HG02885 (cell line): Measurements from ENCODE around the gene RNF5.
"Not testable (repeated sequence)": the region's sequence is repeated elsewhere in the genome, so short reads cannot be mapped to it uniquely, and the experiment has no call there.

ENCODE experiments used
- ATAC-seq: cut with Tn5 transposase; IDR thresholded peaks from one replicate; pipeline ENCODE4 v1.9.1; 2021; ENCODE audit warnings: mild to moderate bottlenecking; ENCODE audit not compliant: unreplicated experiment, poor library complexity

The RNF5 gene

GRCh38 chr6:32187725-32188380 is 9.6 kb downstream of the RNF5 start:
- not testable (repeated sequence) for ATAC-seq

DNA sequence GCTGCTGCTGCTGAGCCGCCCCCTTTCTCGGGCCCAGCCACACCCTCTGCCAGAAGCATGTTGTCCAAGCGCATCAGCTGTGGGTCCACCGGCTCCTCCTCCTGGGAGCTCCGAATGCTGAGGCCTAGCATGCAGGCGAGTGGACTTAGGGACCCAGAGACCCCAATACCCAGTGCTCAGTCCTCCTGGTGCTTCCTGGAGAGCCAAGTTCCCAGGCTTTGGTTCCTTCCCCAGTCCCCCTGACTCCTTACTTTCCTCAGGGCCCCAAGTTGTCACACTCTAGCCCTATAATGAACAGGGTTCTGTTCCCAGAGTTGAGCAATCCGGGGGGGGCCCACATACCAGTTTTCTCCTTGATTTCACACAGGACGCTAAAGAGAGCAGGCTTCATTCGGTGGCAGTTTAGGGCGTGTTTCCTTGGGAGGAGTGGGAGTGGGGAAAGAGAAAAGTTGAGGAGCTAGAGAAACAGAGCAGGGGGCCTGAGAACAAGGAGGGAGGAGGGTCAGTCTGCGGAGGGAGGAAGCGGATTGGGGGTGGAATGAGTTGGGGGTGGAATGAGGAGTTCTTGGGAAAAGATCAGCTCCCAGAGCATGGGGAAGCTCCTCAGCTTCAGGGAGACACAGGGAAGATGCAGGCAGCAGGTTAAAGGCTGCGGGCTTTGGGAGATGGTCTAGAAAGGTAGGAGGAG is 10.3 kb downstream of the RNF5 start:
- ATAC-seq: no peak

DNA sequence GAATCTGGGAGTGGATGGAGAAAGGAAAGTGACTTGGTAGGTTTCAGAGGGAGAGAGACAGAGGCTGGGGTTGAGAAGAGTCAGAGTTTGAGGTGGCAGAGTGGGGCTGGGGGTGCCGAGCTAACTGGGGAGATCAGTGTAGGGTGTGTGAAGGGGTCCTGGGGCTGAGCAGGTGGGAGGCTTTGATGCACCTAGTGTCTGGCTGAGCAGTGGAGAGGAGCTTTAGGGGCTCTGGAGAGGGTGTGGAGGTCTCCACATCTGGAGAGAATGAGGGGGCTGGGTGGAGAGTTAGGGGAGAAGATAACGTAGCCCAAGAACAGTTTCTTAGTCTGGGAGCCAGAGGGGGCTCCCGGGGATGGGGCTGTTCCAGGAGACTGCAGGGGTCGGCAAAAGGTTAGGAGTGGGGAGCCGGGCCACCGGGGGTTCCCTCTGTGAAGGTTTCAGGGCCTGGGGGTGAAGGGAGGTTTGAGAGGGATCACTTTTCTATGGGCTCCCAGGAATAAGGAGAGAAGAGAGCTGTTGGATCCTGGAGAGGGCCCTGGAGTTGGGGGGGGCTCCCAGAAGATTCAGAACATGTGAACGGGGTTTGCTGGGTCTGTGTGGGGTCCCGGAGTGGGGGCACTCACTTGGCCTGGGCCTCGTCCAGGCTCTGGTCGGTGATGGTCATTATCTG is 11.0 kb downstream of the RNF5 start:
- no peak for ATAC-seq

DNA sequence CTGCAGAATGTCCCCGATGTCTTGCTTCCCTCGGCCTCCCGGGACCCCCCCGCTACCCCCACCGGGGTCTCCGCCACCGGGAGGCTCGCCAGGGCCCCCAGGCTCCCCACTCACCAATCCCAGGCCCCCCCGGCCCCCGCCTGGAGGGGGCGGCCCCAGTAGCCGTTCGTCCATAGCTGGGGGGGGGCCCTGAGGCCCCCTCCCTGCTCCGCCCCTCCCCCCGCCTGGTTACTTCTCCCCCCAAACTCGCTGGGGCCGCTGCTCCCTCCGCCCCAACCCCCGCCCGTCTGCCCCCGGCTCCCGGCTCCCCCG is 11.5 kb downstream of the RNF5 start:
- ATAC-seq: no peak

- peak; percentile 63 for ATAC-seq
Measured at GRCh38 chr6:32190054-32190851, 12.0 kb downstream of the RNF5 start, which contains the start of gene PBX2. PBX2 (minus strand) TSS chr6:32190202; CDS start chr6:32189915, 287 bp downstream.

DNA sequence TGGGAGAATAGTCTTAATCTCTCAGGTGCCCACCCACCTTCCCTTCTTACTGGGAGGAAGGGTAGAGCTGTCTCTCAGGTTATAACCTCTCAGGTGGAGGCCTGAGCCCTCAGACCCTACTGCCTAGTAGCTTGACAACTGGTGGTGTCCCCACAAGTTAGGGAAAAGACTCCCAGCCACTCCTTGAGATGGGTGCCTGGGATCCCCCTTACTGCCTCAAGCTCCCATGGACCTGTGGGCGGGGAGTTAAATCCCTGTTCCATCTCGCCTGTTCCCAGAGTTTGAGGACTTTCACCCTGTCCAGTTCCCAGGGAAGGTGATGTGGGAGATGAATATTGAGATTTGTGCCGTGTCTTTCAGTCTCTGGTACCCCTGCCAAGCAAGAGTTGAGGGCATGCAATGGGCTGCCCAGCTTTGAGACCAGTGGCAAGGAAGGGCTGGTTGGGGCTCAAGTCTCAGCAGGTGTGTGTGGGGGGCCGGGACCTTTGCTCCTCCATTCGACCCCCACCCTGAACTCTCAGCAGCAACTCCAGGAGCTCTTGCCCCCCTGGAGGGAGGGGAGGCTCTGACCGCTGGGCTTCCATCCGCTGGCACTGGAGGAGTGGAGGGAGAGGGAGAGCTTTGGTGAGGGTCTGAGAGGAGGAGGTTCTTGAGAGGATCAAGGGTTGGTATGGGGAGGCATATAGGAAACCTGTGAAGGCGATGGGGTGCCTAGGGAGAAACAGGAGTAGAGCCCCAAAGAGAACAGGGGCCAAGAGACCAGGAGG is 12.9 kb downstream of the RNF5 start:
- ATAC-seq: no peak

- no peak for ATAC-seq
Measured at GRCh38 chr6:32191696-32192607, 13.7 kb downstream of the RNF5 start.

GRCh38 chr6:32192608-32193039 is 14.4 kb downstream of the RNF5 start, which contains the start of gene GPSM3:
GPSM3 (minus strand) TSS chr6:32192643; CDS start chr6:32192513, 130 bp downstream.
- no peak for ATAC-seq

- not testable (repeated sequence) for ATAC-seq
Measured at GRCh38 chr6:32193096-32193495, 14.9 kb downstream of the RNF5 start.

DNA sequence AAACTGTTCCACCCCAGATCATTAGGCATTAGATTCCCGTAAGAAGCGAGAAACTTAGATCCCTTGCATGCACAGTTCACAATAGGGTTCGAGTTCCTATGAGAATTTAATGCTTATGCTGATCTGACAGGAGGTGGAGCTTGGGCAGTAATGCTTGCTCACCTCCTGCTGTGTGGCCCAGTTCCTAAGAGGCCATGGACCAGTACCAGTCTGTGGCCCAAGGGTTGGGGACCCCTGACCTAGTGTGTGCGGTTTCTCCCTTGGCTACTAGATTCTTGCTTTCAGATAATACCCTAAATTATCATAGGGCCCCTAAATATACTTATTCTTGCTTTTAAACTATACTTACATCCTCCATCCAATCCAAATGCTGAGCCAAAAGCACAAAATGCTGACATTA is 16.2 kb downstream of the RNF5 start:
- no peak for ATAC-seq

GRCh38 chr6:32194825-32195651 is 16.8 kb downstream of the RNF5 start:
- ATAC-seq: no peak

GRCh38 chr6:32195652-32195901 is 17.4 kb downstream of the RNF5 start:
- peak; percentile 76 for ATAC-seq

- peak; percentile 79 for ATAC-seq
Measured at GRCh38 chr6:32195902-32196681, 17.9 kb downstream of the RNF5 start.

DNA sequence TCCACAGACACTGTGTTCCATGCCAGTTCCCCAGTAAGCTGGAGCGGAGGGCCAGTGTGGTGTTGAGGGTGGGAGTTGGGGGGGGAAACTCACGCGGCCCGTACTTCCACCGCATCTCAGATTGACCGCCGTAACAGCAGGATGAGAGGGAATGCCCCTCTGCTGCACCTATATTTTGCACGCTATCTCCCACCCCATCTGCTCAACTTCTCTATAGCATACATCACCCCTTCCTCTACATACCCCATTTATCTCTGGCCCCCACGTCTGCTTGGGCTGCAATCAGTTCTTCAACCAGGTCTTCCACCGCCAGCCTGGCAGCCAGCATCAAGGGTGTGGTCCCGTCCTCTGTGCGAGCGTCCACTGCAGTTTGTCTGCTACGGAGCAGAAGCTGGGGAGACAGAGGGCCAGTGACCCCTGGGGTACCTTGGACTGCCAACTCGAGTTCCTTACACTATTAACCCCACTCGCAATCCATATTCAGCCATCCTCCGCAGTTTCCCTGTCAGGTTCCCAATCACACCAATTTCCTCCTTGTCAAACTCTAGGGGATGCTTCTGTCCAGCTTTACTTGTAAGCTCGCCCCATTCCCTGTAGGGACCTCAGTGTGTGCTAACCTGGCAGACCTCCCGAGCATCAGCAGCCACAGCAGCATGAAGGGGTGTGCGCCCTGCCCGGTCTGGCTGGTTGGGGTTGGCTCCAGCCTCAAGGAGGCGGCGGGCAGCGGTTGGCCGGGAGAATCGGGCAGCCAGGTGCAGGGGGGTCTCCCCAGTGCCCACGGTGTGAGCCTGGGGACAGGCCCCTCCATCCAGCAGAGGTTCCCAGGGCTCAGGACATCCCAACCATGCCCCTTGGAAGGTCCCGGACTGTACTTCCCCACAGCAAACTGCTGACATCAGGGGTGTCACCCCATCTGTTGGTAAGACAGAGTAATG is 18.7 kb downstream of the RNF5 start:
- no peak for ATAC-seq

DNA sequence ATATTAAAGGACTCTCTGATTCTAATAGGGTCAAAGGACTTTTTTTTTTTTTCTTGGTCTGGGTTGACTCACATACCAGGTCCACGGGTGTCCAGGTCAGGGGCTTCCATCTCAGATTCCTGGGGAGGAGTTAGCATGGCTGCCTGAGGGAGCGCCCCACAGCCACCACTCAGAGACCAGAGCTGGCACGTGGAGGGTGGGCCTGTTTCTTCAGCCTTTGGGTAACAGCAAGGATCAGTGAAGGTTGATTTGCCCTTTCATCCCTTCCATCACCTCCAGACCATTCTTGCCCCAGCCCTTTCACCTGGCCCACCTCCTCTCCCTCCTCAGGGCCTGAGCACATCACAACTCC is 20.1 kb downstream of the RNF5 start:
- ATAC-seq: no peak

GRCh38 chr6:32198866-32199265 is 20.7 kb downstream of the RNF5 start:
- no peak for ATAC-seq
